HK-2 (cell line): Measurements from ENCODE around the gene NKD1.

Experiments
- DNase-seq: peaks from one replicate; pipeline ENCODE4 v3.0.0-alpha.2; 2018; ENCODE audit not compliant: unreplicated experiment

NKD1 gene

DNA sequence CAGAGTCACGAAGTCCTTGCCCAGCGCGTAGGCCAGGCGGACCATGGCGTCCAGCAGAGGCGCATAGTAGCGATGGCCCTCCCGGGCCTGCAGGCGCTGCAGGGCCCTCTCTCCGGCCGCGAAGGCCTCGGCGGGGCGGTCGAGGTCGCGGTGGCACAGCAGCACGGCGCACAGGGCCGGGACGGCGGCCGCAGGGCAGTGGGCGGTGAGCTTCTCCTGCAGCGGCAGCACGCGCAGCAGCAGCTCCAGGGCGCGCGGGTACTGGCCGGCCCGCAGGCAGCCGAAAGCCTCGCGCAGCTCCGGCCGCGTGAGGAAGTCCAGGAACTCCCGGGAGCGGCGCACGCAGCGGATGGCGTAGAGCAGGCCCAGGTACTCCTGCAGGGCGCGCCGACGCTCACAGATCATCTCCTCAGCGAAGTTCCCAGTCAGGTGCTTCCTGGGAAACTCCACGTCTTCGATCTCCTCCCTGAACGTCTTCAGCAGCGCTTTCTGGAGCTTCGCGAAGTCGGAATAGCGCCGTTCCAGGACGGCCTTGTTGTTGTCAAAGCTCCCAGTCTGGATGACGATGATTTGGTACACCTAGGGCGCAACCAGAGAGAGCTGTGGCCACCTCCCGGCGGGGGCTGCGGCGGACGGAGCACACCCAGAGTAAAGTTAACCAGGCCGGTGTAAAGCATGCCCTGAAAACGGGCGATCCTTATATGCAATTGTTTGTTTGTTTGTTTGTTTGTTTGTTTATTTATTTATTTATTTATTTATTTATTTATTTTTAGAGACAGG, 125.5 kb downstream of the NKD1 start:
- no peak for DNase-seq

- DNase-seq = no peak
Observed at GRCh38 chr16:50674831-50675230, 126.6 kb downstream of the NKD1 start.

DNA sequence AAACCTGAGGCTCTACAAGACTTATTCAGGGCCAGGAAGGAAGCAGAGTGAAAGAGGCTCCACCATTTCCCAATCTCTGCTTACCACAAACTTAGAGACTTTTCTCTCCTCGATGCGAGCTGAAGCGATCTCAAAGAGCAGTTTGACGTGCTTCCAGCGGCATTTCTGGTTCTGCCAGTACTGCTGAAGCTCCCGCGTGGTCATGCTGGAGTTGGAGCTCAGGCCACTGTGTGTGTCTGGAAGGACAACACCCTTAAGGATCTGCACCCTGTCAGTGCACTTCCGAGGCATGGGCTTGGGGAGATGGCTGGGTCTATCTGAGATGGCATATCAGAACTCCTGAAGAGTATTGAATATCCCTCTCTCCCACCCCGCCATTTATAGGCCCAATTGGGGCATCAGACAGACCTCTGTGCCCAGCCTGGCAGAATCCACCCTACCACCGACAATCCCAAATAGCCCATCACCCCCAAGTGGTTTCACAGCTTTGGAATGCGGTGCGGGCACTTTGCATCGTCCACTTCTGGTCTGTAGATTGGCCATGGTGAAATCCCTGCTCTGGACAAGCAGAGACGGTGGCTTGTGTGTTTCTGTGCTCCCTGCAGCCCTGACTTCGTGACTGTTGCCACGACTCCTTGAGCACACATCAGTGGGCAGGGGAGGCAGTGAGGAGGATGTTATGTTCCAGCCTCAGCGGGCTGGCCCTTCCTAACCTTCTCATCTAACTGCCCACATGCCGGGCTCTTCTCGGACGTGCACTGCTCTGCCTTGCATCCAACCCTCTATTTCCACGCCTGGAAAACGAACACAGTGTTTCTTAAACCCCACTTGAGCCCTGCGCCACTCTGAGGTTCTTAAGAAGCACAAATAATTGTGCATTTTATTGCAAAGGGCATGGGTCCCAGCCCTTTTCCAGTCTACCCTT, 127.8 kb downstream of the NKD1 start:
- no peak for DNase-seq

DNA sequence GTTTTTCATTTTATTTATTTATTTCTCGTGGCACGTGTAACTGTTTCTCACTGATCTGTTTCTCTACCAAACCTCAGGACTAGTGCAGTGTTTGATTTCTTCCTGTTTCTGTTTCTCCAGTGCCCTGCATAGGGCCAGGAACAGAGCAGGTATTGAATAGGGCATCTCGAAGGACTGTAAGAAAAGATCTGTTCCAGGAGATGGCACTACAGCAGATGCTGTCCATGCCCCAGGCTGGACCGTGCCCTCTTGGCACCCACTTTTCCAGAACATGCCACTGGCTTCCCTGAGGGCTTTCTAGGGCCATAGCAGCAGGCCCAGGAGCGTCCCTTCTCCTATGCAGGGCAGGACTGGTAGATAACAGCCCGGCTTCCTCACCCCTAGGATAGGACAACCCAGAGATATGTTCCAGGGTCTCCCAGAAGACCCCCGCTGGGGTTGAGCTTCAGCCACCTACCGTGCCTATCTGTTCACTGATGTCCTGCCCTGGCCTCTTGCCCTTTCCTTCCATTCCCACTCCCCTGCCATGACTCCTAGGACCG, 128.6 kb downstream of the NKD1 start:
- DNase-seq = no peak

DNA sequence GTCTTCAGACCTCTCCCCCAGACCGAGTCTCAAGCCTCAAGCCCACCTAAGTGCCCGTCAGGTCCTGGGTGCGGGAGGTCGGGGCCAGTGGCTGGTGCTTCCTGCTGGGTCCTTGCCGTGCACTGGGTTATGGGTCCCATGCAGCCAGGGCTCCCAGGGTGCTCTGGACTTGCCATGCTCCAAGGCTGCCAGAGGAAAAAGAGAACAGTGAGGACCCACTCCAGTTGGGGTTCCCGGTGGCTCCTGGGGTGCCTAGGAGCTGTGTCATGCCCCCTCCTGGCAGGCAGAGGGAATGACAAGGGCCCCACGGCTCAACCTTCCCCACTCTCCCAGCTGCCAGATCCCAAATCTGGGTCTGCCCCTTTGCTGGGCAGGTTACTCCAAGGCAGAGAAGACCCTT, 129.2 kb downstream of the NKD1 start:
- no peak for DNase-seq

DNA sequence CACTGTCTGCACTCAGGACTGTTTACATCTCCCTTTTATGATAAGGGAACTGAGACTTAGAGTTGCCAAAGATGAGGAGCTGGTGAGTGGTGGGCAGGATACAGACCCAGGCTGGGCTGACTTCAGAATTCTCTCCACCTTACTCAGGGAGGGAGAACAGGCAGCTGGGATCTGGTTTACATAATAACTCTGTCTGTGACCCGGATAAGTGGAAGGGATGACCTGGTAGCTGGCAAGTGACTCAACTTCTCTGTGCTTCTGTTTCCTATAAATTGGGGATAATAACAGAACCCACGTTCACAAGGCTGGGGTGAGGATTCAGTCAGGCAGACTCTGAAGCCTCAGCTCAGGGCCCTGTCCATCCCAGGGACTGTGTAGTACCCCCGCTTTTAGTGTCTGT, 130.3 kb downstream of the NKD1 start:
- DNase-seq = no peak

DNA sequence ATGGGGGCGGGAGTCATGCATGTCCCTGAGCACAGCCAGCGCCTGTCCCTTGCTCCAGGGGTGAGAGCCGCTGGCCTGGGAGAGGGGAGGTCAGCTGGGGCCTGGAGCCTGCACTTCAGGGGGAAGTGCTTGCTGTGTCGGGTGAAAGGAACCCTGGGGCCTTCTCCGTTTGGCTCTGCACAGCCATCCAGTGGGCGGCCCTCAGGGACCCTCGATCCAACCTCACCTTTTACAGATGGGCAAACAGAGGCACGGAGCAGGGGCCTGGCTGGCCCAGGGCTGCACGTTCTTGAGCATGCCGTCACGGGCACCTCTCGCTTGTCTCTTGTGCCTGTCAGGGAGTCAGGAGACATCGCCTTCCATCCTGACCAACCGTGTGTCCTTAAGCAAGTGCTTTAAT, 131.1 kb downstream of the NKD1 start:
- DNase-seq = no peak

GRCh38 chr16:50679676-50680555, 131.7 kb downstream of the NKD1 start:
- no peak for DNase-seq

DNA sequence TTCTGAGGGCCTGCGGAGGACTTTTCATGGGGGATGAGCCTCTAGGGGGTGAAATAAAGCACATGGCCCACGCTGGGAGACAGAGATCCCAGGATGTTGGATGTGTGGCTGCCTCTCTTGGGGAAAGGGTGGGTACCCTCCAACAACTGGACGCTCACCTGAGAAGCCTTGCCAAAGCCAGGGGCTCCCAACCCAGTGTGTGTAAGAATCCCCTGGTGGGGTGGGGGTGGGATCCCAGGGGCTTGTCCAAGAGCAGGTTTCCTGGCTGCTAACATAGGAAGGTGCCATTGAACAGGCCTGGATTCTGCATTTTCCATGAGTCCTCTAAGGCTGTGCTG, 132.3 kb downstream of the NKD1 start:
- no peak for DNase-seq

- DNase-seq = no peak
Observed at GRCh38 chr16:50681021-50681885, 133.1 kb downstream of the NKD1 start, which contains the start of gene SNX20. TSS of gene SNX20 (minus strand) at chr16:50681312. CDS start at chr16:50677526, 3,786 bp downstream.

GRCh38 chr16:50683689-50684374, 135.6 kb downstream of the NKD1 start:
- DNase-seq = no peak

- DNase-seq = no peak
Observed at GRCh38 chr16:50684823-50685461, 136.7 kb downstream of the NKD1 start.

DNA sequence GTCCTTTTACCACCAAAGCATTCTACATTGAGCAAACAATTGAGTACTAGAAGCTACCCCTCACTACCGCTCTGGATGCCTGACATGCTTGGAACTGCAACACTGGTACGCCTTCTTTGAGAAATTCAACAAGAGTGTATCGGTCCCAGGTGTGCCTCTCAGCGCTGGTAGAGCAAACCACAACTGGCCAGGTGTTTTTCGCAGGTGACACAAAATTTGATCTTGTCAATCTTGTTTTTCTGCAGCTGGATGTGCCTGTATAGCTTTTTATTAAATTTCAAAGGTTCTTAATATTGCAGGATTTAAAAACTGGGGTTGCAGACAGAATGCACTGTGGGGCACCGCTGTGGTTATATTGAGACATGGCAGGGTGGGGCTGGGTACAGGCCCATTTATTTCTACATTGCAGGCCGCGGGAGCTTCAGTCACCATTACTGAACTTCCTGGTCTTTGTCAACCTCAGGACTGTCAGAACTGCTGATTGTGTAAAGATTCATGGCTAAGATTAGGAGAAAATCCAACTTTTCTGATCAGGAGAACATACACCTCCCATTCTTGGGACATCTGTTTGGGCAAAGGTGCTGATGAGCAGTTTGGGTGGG, 137.4 kb downstream of the NKD1 start:
- no peak for DNase-seq

DNA sequence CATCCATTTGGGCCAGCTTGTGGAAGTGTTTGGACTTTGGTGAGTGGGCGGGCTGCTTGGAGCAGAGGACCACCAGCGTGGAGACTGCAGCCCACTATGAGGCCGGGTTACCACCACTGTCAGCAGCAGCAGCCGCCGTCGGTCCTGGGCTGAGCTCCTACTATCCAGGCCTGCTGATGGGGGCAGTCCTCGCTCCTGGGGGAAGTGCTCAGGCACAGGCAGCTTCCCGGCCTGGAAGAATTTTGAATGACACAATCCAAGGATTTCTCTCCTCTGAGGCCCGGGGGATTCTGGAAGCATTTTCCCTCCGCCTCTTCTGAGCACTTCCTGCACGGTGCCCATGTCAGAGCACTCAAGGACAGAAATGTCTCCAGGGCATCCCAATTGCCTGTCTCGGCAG, 139.9 kb downstream of the NKD1 start:
- no peak for DNase-seq

DNA sequence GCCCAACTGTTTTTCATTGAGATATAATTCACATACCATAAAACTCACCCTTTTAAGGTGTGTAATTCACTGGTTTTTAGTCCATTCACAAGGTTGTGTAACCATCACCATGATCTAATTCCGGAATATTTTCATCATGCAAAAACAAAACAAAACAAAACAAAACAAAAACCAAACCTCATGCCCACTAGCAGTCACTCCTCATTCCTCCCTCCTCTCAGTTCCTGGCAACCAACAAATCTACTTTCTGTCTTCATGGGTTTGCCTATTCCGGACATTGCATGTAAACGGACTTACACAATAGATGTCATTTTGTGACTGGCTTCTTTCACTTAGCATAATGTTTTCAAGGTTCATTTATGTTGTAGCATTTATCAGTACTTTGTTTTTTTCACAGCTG, 140.7 kb downstream of the NKD1 start:
- no peak for DNase-seq

GRCh38 chr16:50690177-50690576, 142.0 kb downstream of the NKD1 start:
- DNase-seq = no peak

DNA sequence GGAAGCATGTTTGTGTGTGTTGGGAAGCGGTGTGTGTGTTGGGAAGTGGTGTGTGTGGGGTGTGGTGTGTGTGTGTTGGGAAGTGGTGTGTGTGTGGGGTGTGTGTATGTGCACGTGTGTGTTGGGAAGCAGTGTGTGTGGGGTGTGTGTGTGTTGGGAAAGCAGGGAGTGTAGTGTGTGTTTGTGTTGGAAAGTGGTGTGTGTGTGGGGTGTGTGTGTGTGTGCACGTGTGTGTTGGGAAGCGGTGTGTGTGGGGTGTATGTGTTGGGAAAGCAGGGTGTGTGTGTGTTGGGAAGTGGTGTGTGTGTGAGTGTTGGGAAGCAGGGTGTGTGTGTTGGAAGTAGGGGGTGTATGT, 144.4 kb downstream of the NKD1 start:
- no peak for DNase-seq

- DNase-seq = no peak
Observed at GRCh38 chr16:50692999-50693781, 145.0 kb downstream of the NKD1 start, which contains the start of gene NOD2. TSS of gene NOD2 (plus strand) at chr16:50693606. CDS start at chr16:50699496, 5,890 bp downstream.
